GM18526 (cell line): ENCODE measurements around the gene FKBP14.
A peak's percentile ranks its signal among the peaks of the same experiment; 100 is the strongest.

Experiments
- POLR2A ChIP-seq: IDR thresholded peaks from 3 replicates; pipeline ENCODE4 v1.6.1; 2011; ENCODE audit not compliant: insufficient read length; ENCODE audit errors: extremely low read depth

FKBP14 gene

GRCh38 chr7:30041526-30042269 lies 15.2 kb upstream of the FKBP14 start:
- no peak for TF ChIP-seq POLR2A

GRCh38 chr7:30040938-30041337 lies 14.4 kb upstream of the FKBP14 start:
- TF ChIP-seq POLR2A: no peak

DNA sequence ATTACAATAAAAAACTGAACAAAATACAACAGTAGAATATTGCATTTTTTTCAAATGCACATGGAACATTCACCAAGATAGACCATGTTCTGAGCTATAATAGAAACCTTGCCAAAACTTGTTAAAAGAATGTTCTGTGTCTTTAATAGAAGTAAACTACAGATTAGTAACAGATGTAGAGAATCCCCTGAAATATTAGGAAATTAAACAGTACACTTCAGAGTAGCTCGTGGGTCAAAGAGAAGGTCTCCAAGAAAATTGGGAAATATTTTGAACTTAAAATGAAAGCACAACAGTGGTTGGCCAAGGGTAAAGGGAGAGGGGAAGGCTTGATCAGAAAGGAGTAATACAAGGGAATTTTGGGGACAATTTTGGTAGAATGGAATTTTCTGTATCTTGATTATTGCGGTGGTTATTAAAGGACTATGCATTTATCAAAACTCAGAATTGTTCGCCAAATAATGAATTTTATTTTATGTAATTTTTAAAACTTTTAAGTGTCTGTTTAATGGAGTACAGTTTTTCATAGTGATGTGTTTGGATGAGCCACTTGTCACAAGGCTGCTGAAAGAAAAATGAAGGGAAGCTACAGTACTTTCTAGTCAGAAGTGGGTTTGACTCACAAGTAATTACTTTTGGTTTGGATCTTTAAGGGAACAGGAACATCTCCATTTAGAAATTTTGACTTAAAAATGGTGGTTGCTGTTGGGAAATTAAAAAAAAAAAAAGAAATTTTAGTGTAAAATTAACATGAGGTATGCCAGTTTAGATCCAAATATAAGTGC lies 11.9 kb upstream of the FKBP14 start:
- TF ChIP-seq POLR2A: no peak

DNA sequence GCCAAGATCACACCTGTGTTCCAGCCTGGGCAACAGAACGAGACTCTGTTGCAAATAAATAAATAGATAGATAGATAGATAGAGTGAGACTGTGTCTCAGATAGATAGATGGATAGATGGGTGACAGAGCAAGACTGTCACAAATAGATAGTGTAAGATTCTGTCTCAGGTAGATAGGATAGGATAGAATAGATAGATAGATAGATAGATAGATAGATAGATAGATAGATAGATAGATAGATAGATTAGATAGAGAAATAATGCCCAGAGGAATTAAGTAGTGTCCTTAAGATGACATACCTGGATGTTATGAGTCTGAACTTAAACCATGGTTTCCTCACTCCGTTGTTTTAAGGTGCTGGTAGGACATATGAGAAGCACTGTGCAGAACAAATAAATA lies 9.7 kb upstream of the FKBP14 start:
- TF ChIP-seq POLR2A: no peak

- no peak for TF ChIP-seq POLR2A
Measured at GRCh38 chr7:30034501-30034900, 8.0 kb upstream of the FKBP14 start.

DNA sequence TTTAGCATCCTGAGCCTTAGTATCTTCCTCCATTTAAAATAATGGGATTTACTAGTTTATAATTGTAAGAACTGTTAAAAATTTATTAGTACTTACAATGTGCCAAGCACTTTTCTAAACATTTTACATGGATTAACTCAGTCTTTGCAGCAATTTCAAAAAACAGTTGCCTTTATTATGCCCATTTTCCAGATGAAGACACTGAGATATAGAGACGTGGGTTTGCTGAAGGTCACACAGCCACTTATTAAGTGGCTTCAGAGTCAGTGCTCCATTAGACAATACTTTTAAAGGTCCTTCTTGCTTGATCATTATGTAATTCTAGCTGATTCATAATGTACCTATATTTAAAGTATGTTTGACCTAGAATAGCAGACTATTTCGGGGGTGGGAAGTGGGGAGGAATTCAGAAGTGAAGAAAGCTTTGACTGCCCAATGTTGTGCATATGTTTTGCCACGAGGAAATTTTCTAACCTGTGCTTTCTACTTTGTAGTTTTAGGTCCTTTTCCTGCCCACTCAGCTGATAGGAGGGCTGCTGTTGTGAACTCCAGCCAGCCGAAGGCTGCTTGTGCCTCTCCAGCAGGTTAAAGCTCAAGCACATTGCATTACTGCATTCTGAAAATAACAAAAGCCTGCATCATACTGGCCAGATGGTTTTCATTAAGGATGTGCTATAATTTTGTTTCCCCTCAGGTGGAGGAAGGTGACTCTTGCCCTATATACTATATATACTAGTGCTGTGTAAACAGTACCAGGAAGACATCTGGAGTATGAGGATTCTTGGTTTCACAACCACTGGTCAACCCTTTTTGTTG lies 6.0 kb upstream of the FKBP14 start:
- no peak for TF ChIP-seq POLR2A

GRCh38 chr7:30029696-30030095 lies 3.2 kb upstream of the FKBP14 start:
- no peak for TF ChIP-seq POLR2A

DNA sequence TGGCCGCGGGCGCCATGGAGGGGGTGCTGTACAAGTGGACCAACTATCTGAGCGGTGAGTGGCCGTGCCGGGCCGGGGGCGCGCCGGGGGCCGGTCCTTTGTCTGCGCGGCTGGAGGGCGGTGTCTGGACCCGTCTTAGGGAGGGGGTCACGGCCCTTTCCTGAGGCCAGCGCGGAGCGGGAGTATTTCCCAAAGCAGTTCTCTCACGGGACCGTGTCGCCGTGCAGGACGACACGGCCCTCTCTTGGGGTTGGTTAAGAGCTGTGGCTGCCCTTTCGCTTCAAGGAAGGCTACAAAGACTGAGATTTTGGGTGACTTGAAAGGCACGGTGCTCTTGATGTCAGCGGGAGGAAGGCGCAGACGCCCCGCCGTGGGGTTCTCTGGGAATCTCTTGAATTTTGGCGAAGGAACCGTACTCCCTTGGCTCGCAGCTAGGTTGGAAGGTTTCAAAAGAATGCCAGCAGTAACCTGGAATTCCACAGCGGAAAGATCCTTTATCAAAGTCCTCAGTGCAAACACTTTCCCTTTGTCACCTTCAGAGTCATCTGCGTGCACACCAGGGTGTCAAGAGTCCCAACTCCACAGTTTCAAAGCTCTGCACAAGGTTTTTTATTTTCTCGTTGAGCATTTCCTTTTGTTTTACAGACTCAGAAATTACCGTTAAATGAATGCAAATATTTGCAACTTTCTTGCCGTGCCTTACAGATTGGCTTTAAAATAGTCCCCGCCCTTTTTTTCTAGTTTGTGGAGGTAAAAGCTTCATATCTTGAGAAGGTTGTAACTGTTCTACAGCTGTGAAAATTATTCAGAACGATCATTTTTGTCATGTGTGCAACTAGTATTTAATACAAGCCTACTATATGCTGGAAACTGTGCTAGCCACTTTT lies 2.5 kb upstream of the FKBP14 start:
- no peak for TF ChIP-seq POLR2A

GRCh38 chr7:30028216-30028748 lies 1.8 kb upstream of the FKBP14 start, which contains the start of gene PLEKHA8:
PLEKHA8 (plus strand) TSS chr7:30028412; CDS start chr7:30028763, 351 bp downstream.
- TF ChIP-seq POLR2A: peak; percentile 48

- TF ChIP-seq POLR2A: peak; percentile 68
Measured at GRCh38 chr7:30027740-30028215, 1.3 kb upstream of the FKBP14 start.

- TF ChIP-seq POLR2A: peak; percentile 9
Measured at GRCh38 chr7:30027065-30027456, 559 bp upstream of the FKBP14 start.

DNA sequence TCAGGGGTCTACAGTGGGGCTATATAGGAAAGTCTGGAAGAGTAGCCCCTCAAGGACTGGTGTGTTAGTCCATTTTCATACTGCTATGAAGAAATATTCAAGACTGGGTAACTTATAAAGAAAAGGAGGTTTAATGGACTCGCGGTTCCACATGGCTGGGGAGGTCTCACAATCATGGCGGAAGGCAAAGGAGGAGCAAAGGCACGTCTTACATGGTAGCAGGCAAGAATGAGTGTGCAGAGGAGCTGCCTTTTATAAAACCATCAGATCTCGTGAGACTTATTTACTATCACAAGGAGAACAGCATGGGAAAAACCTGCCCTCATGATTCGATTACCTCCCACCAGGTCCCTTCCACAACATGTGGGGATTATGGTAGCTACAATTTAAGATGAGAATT lies 3.0 kb downstream of the FKBP14 start:
- TF ChIP-seq POLR2A: no peak

DNA sequence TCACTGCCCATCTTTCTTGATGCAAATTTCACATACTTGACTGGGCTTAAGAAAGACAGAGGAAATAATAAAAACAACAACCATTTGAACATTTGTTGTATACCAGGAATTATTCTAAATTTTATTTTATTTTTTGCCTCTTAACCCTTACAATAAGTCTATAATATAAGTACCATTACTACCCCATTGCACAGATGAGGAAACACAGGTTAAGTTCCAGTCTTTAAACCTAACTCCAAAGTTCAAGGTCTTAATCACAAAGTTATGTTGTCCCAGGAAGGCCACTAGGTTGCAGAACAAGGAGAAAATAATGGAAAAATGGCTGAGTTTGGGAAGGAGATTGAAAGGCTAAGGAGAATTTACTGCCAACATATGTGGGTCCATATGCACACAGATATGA lies 3.5 kb downstream of the FKBP14 start:
- no peak for TF ChIP-seq POLR2A

- no peak for TF ChIP-seq POLR2A
Measured at GRCh38 chr7:30020535-30020934, 6.0 kb downstream of the FKBP14 start.
